AG04450 (cell line): Measurements from ENCODE around the gene TRAF2. TPM values are rescaled to one million over a fixed set of nuclear protein-coding genes. Genes with fewer than 3 reads are reported as not detected.

Source experiments
- CTCF ChIA-PET: fragments of 300-600, 350-600 bp; formaldehyde crosslinking; extraction: SDS; loops from one replicate; lab custom pipeline; 2022; ENCODE audit warnings: antibody characterized with exemption, inconsistent platforms; lab: Charles Lee
- POLR2A ChIA-PET: fragments of 350-600 bp; formaldehyde crosslinking; extraction: SDS; loops from one replicate; lab custom pipeline; 2021; ENCODE audit warnings: antibody characterized with exemption, inconsistent platforms; lab: Yijun Ruan, JAX
- DNase-seq: peaks from one replicate; pipeline ENCODE4 v3.0.0-alpha.2; 2011; ENCODE audit warnings: low read depth, low spot score
- H3K27ac ChIP-seq: one replicate; pipeline ENCODE4 v1.5.1; 2012; ENCODE audit warnings: low read depth, low read length, control low read depth
- H3K27me3 ChIP-seq: one replicate; pipeline ENCODE4 v1.6.0; 2012; ENCODE audit warnings: low read length; ENCODE audit not compliant: control insufficient read depth, insufficient read depth
- H3K4me3 ChIP-seq: 2 replicates; pipeline ENCODE4 v1.5.1; 2011; ENCODE audit warnings: mild to moderate bottlenecking, low read depth, low read length, control low read depth
- H3K9me3 ChIP-seq: 2 replicates; pipeline ENCODE4 v1.5.1; 2012; ENCODE audit warnings: low read length; ENCODE audit not compliant: control insufficient read depth, insufficient read depth
- CTCF ChIP-seq: IDR thresholded peaks from 2 replicates; pipeline ENCODE4 v1.5.1; 2011; ENCODE audit warnings: low read depth, low read length, control low read depth, inconsistent platforms
- polyA plus RNA-seq: library from polyadenylated mRNA; depleted of rRNA; stranded (reverse); fragments of >200 nt; gene quantifications from 2 replicates; pipeline ENCODE4 v1.2.3, GENCODE V29; 2011

TRAF2 gene
- polyA plus RNA-seq, 1 experiment = 6.1 TPM

DNA sequence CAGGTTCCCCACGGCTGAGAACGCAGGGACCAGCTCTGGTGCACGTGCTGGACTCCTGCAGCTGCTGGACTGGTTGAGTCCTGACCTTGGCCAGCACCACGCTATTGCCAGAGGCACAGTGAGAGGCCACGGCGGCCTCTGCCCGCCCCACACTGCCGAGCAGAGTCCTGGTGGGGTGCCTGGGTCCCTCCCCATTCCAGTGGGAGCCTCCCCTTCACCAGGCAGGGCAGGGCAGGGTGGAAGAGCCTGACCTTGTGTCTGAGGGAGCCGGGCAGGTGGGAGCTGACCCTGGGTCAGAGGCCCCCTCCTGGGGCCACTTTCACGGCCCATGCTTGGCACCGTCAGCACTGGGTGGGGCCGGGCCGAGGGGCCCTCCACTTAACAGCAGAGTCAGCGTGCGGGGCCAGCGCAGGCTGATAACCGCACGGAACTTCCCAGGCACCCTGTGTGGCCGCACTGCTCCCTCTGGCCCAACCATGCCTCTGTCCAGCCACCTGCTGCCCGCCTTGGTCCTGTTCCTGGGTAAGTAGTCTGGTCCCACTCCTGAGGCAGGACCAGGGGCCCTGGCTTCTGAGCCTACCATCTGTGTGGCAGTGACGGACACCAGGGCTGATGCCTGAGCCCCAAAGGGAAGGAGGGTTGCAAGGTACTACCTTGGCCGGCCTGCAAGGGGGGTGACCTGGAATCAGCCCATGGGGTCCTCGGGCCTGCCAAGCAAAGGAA lies 34.2 kb upstream of the TRAF2 start, which contains the start of gene MAMDC4:
MAMDC4 (plus strand) TSS at position 406 of the 723 bp plus-strand sequence; CDS start at position 477, 71 bp downstream.
- CTCF ChIA-PET = no interaction called here
- no peak for TF ChIP-seq CTCF
- peaks cover under 1% of the 10 kb centered on the region for H3K27me3 ChIP-seq
- H3K9me3 ChIP-seq = peaks cover 3% of the 10 kb centered on the region; the same call in 1 of the 2 replicates
- DNase-seq = no peak
- H3K27ac ChIP-seq = no peak within 1 kb of the TSS
- POLR2A ChIA-PET = interaction anchor here (1.2 kb wide), 1 partner anchor 10 kb away, joined by 4 read pairs; the partner anchor contains the start of gene AJM1
- no peak within 1 kb of the TSS for H3K4me3 ChIP-seq

- POLR2A ChIA-PET = no interaction called here
- H3K27ac ChIP-seq = no peak overlapping the region
- TF ChIP-seq CTCF = no peak
- CTCF ChIA-PET = no interaction called here
- H3K27me3 ChIP-seq = no peaks in the 10 kb centered on the region
- H3K9me3 ChIP-seq = no peaks in the 10 kb centered on the region; the same call in 1 of the 2 replicates
- DNase-seq = no peak
- H3K4me3 ChIP-seq = no peak overlapping the region
Observed at GRCh38 chr9:136852664-136853595, 33.4 kb upstream of the TRAF2 start.

DNA sequence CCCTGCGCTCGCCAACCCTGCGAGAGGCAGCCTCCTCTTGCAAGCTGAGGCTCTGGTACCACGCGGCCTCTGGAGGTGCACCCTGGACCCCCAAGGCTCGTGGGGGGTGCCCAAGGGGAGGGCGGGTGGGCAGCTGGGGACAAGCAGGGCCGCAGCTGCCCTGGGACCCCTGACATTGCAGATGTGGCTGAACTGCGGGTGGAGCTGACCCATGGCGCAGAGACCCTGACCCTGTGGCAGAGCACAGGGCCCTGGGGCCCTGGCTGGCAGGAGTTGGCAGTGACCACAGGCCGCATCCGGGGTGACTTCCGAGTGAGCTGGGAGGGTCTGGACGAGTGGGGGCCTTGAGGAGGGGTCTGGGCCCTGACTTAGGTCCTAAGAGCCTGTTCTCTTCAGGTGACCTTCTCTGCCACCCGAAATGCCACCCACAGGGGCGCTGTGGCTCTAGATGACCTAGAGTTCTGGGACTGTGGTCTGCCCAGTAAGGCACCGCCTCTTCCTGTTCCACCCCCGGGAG lies 32.7 kb upstream of the TRAF2 start:
- TF ChIP-seq CTCF = no peak
- H3K27ac ChIP-seq = no peak overlapping the region
- POLR2A ChIA-PET = no interaction called here
- DNase-seq = no peak
- H3K27me3 ChIP-seq = no peaks in the 10 kb centered on the region
- CTCF ChIA-PET = no interaction called here
- no peaks in the 10 kb centered on the region; the same call in 1 of the 2 replicates for H3K9me3 ChIP-seq
- H3K4me3 ChIP-seq = no peak overlapping the region

- CTCF ChIA-PET = no interaction called here
- Histone ChIP-seq H3K4me3 (no peak overlapping the region), H3K9me3 (no peaks in the 10 kb centered on the region; the same call in 1 of the 2 replicates), H3K27me3 (no peaks in the 10 kb centered on the region), H3K27ac (no peak overlapping the region)
- no peak for TF ChIP-seq CTCF
- no peak for DNase-seq
- POLR2A ChIA-PET = no interaction called here
Observed at GRCh38 chr9:136854113-136854841, 32.0 kb upstream of the TRAF2 start.
